ENCODE measurements around the gene JPT1.
"Not testable (repeated sequence)": the region's sequence is repeated elsewhere in the genome, so short reads cannot be mapped to it uniquely, and the experiment has no call there.

JPT1 gene, protein sequence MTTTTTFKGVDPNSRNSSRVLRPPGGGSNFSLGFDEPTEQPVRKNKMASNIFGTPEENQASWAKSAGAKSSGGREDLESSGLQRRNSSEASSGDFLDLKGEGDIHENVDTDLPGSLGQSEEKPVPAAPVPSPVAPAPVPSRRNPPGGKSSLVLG

DNA sequence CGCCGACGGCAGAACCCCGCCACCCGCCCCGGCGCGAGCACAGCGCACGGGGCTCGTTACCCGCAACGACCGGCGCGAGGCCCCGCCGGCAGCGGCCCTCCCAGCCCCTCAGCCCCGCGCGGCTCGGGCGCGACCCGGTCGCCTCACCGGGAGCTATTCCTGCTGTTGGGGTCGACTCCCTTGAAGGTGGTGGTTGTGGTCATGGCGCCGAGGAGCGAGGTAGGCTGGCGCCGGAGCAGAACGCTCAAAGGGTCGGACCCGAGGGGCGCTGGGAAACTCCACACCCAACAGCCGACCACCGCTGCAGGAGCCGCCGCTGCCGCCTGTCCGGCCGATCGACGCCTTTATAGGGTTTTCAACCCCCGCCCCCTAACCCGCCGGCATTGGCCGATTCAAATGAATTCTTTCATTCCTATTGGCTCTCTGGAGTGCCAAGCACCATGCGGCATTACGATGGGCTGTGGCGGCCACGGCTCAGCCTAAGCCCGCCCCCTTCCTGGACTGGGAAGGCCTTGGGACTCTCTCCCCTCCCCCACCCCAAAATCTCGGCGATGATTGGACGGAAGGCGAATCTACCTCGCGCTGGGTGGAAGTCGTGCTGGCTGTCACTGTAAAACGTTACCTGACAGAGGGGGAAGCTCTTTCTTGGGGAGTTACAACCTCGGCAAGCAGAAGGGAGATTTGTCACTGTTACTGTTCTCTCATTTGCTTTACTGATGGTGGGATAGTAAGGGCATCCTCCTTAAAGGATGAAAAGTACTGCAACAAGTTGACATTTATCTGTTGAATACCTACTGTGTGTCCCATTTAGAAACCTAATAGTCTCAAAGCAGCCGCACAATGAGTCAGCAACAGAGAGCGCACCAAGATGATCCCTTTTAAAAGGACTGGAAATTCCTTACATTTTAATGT lies at the start of gene JPT1:
JPT1 (minus strand) TSS at position 318 of the 912 bp plus-strand sequence; CDS start at position 203, 115 bp downstream.
- peak; percentile 97 for DNase-seq

- no peak for DNase-seq
These were observed 45.7 kb upstream of the JPT1 start for GRCh38 chr17:75199886-75200618.

DNA sequence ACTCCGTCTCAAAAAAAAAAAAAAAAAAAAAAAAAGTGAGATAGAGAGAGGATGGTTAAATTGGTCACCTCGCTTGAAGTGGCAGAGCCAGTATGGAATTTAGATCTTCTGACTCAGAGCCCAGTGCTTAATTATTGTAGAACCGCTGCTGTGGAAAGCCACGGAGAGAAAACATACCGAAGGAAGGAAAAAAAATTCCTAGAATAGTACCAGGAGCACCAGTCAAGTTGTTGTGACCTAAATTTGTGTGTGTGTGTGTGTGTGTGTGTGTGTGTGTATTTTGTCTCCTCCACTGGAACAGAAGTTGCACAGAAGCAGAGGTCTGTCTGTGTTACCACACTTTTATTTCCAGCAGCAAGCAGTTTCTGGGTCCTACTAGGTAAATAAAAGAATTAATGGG lies 40.6 kb upstream of the JPT1 start:
- DNase-seq: no peak

DNA sequence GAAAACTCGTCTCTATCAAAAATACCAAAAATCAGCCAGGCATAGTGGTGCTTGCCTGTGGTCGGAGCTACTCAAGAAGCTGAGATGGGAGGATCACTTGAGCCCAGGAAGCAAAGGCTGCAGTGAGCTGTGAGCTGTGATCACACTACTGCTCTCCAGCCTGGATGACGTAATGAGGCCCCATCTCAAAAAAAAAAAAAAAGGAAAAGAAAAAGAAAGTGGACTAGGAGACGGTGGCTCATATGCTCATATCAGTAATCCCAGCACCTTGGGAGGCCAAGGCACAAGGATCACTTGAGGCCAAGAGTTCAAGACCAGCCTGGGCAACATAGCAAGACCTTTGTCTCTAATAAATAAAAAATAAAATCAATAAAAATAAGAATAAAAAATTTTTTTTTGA lies 37.3 kb upstream of the JPT1 start:
- DNase-seq: no peak

- no peak for DNase-seq
These were observed 34.3 kb upstream of the JPT1 start for GRCh38 chr17:75188614-75189013.

- no peak for DNase-seq
These were observed 29.9 kb upstream of the JPT1 start for GRCh38 chr17:75183999-75184884.

DNA sequence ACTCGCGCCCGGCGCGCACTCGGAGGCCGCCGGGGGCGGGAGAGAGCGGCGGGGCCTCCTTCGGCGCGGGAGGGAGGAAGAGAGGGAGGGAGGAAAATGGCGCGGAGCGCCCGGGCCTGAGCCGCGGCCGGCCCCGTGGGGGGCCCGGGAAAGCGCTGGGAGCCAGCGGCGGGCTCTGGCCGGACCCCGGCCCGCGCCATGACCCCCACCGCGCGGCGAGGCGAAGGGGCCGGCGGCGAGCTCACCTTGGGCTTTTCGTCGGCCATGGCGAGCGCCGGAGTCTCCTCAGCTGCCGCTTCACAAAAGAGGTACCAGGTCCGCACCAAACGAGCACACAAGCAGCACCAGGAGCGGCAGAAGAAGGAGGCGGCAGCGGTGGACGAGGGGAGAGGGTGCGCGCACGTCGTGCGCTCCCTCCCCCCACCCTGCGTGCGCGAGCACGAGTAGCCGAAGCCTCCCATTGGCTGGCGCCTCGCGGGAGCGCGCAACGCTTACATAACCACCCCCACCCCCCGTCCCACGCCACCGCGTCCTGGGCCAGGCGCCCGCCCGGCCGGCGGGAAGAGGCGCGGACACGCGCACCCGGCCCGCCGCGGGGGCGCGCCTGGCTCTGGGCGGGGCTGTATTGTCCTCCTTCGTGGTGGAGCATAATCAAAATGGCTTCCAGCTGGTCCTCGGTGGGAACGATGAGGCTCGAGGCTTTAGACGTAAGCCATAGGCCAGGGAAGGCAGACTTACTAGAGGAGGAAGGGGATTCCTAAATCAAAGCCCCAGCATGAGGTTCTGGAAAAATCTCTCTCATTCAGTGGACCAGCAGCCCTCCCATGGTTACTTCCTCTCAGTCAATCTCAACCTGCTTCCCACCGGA lies 28.5 kb upstream of the JPT1 start, which contains the start of gene SUMO2:
SUMO2 (minus strand) TSS at position 391 of the 868 bp plus-strand sequence; CDS start at position 266, 125 bp downstream.
- peak; percentile 95 for DNase-seq

DNA sequence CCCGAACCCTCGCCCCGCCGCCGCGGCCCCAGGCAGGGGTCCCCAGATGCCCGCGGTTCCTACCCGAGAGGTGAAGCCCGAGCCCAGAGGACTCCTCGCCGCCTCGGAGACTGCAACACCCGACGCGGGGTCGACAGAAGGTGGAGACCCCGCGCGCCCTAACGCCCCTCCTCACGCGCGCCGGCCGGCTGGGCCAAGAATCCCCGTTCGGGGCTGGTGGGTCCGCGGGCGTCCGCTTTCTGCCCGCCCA lies 27.9 kb upstream of the JPT1 start:
- no peak for DNase-seq

- peak; percentile 57 for DNase-seq
These were observed 27.5 kb upstream of the JPT1 start for GRCh38 chr17:75181608-75182318.

DNA sequence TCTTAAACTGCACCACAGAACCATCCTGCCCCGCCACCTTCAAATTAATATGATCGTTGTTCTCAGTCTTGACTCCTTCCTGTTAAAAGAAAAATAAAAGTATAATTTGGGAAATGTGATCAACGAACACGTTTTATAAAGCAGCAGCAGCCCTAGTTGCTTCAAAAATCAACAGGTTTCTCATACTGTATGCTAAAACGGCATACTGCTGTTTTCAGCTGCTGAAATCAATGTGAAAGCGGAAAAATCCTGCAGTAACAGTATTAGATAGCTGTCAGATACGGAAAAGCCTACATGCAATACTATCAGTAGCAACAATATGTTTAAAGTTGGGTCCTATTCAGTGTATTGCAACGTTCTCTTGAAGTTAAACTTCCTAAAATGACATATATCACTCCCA lies 26.8 kb upstream of the JPT1 start:
- DNase-seq: no peak

DNA sequence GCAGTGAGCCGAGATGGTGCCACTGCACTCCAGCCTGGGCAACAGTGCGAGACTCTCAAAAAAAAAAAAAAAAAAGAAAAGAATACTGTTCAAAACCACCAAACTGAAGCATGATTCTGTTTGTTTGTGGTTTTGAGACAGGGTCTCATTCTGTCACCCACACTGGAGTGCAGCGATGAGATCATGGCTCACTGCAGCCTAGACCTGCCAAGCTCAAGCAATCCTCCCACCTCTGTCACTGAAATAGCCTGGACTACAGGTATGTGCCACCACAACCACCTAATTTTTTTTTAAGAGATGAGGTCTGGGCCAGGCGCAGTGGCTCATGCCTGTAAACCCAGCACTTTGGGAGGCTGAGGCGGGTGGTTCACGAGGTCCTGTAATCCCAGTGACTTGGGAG lies 24.1 kb upstream of the JPT1 start:
- DNase-seq: no peak

- no peak for DNase-seq
These were observed 22.3 kb upstream of the JPT1 start for GRCh38 chr17:75176625-75177024.

DNA sequence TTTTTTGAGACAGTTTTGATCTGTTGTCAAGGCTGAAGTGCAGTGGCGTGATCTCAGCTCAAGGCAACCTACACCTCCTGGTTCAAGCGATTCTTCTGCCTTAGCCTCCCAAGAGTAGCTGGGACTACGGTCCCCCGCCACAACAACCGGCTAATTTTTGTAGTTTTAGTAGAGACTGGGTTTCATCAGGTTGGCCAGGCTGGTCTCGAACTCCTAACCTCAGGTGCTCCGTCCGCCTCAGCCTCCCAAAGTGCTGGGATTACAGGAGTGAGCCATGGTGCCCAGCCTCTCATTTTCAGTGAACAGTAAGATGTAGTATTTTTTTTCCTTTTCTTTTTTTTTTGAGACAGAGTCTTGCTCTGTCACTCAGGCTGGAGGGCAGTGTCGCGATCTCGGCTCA lies 20.7 kb upstream of the JPT1 start:
- no peak for DNase-seq

GRCh38 chr17:75173526-75173925 lies 19.2 kb upstream of the JPT1 start:
- no peak for DNase-seq

- DNase-seq: no peak
These were observed 14.7 kb upstream of the JPT1 start for GRCh38 chr17:75168998-75169397.

DNA sequence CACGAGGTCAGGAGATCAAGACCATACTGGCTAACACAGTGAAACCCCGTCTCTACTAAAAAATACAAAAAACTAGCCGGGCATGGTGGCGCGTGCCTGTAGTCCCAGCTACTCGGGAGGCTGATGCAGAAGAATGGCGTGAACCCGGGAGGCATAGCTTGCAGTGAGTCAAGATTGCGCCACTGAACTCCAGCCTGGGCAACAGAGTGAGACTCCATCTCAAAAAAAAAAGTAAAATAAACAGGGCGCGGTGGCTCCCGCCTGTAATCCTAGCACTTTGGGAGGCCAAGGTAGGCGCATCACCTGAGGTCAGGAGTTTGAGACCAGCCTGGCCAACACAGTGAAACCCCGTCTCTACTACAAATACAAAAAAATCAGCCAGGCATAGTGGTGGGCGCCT lies 10.3 kb upstream of the JPT1 start:
- DNase-seq: not testable (repeated sequence)

DNA sequence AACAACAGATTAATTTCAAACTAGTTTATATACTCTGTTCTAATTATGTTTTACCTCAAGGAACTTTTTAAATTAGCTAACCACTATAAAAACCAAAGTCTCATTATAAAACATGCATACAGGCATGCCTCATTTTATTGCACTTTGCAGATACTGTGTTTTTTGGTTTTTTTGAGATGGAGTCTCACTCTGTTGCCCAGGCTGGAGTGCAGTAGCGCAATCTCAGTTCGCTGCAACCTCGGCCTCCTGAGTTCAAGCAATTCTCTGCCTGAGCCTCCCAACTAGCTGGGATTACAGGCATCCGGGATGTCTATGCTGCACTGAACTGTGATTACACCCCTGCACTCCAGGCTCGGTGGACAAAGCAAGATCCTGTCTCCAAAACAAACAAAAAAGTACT lies 8.8 kb upstream of the JPT1 start:
- no peak for DNase-seq

DNA sequence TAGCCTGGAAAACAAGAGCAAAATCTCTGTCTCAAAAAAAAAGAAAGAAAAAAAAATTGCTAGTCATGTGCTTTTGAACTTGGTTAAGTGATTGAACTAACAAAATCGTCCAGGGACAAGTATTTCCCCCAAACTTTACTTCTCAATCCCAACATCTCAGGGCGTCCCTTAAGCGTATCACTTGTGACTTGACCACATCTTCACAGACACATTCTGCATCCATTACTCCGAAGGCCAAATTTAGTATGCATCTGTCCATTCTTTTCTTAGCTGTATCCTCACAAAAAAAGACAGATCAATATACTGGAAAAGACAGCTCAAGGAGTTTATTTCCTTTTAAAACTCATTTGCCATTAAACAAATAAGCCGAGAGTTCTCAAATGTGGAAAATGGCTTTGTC lies 5.9 kb upstream of the JPT1 start:
- no peak for DNase-seq

DNA sequence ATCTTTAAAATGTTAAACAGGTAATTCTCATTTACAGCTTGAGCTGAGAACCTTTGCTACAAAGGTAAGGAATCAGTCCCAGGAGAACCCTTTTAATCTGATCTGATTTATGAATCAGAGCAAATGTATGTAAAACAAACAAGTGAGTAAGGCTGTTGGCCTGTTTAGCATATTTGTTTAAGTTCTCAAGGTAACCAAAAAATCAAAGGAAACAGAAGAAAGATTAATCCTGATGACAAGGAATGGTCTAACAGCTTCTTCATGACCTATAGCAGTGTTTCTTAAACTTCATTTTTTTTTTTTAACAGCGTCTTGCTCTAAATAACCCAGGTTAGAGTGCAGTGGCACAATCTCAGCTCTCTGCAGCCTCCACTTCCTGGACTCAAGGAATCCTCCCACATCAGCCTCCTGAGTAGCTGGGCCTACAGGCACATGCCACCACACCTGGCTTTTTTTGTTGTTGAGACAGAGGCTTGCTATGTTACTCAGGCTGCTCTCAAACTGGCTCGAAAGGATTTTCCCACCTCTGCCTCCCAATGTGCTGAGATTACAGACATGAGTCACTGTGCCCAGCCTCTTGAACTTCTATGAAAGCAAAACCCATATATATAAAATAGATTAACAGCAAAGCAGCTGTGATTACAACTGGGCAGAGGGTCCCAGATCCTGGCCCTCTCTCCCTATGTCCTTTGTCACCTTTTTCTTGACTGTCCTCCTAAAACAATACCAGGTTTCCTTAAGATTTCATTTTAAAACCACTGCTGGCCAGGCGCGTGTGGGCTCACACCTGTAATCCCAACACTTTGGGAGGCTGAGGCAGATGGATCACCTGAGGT lies 5.1 kb upstream of the JPT1 start:
- no peak for DNase-seq

DNA sequence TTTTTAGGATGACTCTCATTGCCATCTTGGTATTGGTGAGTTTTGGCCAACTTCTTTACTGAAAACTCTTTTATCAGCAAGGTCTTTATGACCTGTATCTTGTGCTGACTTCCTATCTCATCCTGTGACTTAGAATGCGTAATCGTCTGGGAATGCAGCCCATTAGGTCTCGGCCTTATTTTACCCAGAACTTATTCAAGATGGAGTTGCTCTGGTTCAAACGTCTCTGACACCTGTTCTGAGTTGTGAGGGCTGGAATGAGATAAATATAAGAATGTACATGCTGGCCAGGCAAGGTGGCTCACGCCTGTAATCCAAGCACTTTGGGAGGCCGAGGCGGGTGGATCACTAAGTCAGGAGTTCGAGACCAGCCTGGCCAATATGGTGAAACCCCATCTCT lies 4.2 kb upstream of the JPT1 start:
- not testable (repeated sequence) for DNase-seq

Data from activated naive CD4-positive, alpha-beta T cell treated with Interleukin-2 at 50 U/mL for 16 hours (primary cell).